HepG2 (cell line): ENCODE results near the gene GPS1. TPM values are rescaled to one million over a fixed set of nuclear protein-coding genes. Genes with fewer than 3 reads are reported as not detected.

Experiments
- AGO2 ChIP-seq: fragments of 200-400 bp; formaldehyde crosslinking; optimal IDR thresholded peaks from 2 replicates; pipeline ENCODE3; 2017; ENCODE audit warnings: mild to moderate bottlenecking, low read depth, low read length, moderate library complexity
- HOXA3 ChIP-seq: sonication (generic); formaldehyde crosslinking; IDR thresholded peaks from 2 replicates; pipeline ENCODE4 v1.5.0; 2020; ENCODE audit warnings: missing genetic modification reagents
- RAD21 ChIP-seq: fragments of 450-650 bp; formaldehyde crosslinking; IDR thresholded peaks from 2 replicates; pipeline ENCODE4 v1.5.0; 2020; ENCODE audit warnings: mild to moderate bottlenecking
- ZNF350 ChIP-seq: sonication (generic); formaldehyde crosslinking; IDR thresholded peaks from 2 replicates; pipeline ENCODE4 v1.4.0; 2020; ENCODE audit warnings: mild to moderate bottlenecking, low read depth, missing genetic modification reagents, borderline replicate concordance
- polyA plus RNA-seq, 8 experiments: library from polyadenylated mRNA; depleted of rRNA in 3 of 8; stranded (reverse) in 7 of 8; unstranded in 1 of 8; fragments of >200 nt; fragmentation: Illumina TruSeq in 4 of 8; extraction: Trizol in 4 of 8; gene quantifications; 2 replicates each; pipeline versions ENCODE4 v1.2.1 to v1.2.3, GENCODE V29; 2011 to 2016; ENCODE audit warnings: low read depth in 4 of 8, missing spikeins in 1 of 8, mixed read lengths in 1 of 8; ENCODE audit not compliant: insufficient read depth in 1 of 8
- total RNA-seq, 5 experiments: library from RNA; depleted of rRNA; stranded (reverse); fragments of >200 nt; fragmentation: Illumina TruSeq; extraction: Trizol; gene quantifications; 2 replicates each; pipeline ENCODE4 v1.2.3, GENCODE V29; 2016; ENCODE audit warnings: low read depth in 1 of 5
- TF ChIP-seq, protein P1 (sequence below): sonication (generic); formaldehyde crosslinking; IDR thresholded peaks from 2 replicates; pipeline ENCODE4 v1.5.0; 2020; ENCODE audit warnings: missing genetic modification reagents
- TF ChIP-seq, protein P2 (sequence below): sonication (generic); formaldehyde crosslinking; IDR thresholded peaks from 2 replicates; pipeline ENCODE4 v1.5.0; 2020; ENCODE audit warnings: mild to moderate bottlenecking, missing genetic modification reagents, moderate library complexity
- TF ChIP-seq, protein P3 (sequence below): sonication (generic); formaldehyde crosslinking; IDR thresholded peaks from 2 replicates; pipeline ENCODE4 v1.4.0; 2020; ENCODE audit warnings: mild to moderate bottlenecking, missing genetic modification reagents
- TF ChIP-seq, protein P4 (sequence below): sonication (generic); formaldehyde crosslinking; IDR thresholded peaks from 2 replicates; pipeline ENCODE4 v1.4.0; 2020; ENCODE audit warnings: missing genetic modification reagents

The GPS1 gene
- total and polyA plus RNA-seq, 2 of the 13 experiments (the other 11 are each of a cell fraction or from before 2014, with no cell fraction given) = 124 to 128 TPM

DNA sequence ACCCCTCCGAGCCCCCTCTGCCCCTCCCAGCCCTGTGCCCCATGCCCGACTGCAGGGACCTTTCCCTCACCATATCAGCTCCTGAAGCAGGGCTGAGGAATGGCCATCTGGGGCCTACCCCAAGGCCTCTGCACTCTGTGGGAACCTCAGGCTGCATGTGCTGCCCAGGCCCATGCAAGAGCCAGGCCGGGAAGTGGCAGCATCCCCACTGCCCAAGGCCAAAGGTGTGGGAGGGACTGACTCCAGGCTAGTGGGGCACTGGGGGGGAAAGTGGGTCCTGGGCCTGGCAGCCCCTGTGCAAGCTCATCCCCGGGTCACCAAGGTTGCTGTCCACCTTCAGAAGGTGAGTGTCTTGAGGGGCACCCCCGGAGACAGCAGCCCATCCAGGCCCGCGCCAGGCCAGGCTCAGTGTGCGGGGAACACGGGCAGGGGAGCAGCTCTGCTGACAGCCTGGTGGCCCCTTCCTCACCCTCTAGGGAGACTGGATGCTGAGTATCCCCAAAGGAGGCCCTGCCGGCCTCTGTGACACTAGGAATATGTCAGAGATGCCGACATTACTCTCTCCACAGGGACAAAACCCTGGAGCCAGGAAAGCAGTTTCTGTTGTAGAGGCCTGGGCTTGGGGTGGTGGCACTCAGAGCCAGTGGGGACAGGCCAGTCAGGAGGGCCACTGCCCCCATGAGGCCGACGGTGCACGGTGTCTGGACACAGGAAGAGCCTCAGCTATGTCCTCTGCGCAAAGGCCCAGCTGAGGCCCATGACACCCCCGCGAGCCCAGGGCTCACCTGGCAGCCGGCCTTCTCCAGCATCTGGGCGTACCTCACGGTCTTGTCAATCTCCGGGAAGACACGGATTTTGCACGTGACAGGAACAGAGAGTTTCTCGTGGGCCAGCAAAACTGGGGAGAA is 10.6 kb downstream of the GPS1 start (continued):
- TF ChIP-seq, protein P1, sequence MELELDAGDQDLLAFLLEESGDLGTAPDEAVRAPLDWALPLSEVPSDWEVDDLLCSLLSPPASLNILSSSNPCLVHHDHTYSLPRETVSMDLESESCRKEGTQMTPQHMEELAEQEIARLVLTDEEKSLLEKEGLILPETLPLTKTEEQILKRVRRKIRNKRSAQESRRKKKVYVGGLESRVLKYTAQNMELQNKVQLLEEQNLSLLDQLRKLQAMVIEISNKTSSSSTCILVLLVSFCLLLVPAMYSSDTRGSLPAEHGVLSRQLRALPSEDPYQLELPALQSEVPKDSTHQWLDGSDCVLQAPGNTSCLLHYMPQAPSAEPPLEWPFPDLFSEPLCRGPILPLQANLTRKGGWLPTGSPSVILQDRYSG = no peak
- TF ChIP-seq, protein P2, sequence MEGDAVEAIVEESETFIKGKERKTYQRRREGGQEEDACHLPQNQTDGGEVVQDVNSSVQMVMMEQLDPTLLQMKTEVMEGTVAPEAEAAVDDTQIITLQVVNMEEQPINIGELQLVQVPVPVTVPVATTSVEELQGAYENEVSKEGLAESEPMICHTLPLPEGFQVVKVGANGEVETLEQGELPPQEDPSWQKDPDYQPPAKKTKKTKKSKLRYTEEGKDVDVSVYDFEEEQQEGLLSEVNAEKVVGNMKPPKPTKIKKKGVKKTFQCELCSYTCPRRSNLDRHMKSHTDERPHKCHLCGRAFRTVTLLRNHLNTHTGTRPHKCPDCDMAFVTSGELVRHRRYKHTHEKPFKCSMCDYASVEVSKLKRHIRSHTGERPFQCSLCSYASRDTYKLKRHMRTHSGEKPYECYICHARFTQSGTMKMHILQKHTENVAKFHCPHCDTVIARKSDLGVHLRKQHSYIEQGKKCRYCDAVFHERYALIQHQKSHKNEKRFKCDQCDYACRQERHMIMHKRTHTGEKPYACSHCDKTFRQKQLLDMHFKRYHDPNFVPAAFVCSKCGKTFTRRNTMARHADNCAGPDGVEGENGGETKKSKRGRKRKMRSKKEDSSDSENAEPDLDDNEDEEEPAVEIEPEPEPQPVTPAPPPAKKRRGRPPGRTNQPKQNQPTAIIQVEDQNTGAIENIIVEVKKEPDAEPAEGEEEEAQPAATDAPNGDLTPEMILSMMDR (CRISPR knock-in tag) = peak; percentile 56
- TF ChIP-seq, protein P3, sequence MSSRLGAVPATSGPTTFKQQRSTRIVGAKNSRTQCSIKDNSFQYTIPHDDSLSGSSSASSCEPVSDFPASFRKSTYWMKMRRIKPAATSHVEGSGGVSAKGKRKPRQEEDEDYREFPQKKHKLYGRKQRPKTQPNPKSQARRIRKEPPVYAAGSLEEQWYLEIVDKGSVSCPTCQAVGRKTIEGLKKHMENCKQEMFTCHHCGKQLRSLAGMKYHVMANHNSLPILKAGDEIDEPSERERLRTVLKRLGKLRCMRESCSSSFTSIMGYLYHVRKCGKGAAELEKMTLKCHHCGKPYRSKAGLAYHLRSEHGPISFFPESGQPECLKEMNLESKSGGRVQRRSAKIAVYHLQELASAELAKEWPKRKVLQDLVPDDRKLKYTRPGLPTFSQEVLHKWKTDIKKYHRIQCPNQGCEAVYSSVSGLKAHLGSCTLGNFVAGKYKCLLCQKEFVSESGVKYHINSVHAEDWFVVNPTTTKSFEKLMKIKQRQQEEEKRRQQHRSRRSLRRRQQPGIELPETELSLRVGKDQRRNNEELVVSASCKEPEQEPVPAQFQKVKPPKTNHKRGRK = 0 out of 2 replicates have a peak, but pooled peaks have one; percentile 31
- TF ChIP-seq, protein P4, sequence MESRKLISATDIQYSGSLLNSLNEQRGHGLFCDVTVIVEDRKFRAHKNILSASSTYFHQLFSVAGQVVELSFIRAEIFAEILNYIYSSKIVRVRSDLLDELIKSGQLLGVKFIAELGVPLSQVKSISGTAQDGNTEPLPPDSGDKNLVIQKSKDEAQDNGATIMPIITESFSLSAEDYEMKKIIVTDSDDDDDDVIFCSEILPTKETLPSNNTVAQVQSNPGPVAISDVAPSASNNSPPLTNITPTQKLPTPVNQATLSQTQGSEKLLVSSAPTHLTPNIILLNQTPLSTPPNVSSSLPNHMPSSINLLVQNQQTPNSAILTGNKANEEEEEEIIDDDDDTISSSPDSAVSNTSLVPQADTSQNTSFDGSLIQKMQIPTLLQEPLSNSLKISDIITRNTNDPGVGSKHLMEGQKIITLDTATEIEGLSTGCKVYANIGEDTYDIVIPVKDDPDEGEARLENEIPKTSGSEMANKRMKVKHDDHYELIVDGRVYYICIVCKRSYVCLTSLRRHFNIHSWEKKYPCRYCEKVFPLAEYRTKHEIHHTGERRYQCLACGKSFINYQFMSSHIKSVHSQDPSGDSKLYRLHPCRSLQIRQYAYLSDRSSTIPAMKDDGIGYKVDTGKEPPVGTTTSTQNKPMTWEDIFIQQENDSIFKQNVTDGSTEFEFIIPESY (CRISPR knock-in tag) = peak; percentile 83
- TF ChIP-seq HOXA3 (CRISPR knock-in tag) = 0 out of 2 replicates have a peak, but pooled peaks have one; percentile 19
- 0 out of 2 replicates have a peak, but pooled peaks have one; percentile 43 for TF ChIP-seq RAD21 (CRISPR knock-in tag)
- peak; percentile 82 for TF ChIP-seq AGO2
- no peak for TF ChIP-seq ZNF350
